Right ventricle myocardium superior (tissue), 1 donor: ENCODE measurements around the gene PTPRE. TPM values are rescaled to one million over a fixed set of nuclear protein-coding genes. Genes with fewer than 3 reads are reported as not detected.
A peak's percentile ranks its signal among the peaks of the same experiment; 100 is the strongest.

Experiments used
- ATAC-seq: fragments of 200-7000 bp; cut with Tn5 transposase; one replicate; pipeline ENCODE4 v1.9.1; 2020; ENCODE audit warnings: mild to moderate bottlenecking; ENCODE audit not compliant: poor library complexity
- DNase-seq: peaks from one replicate; pipeline ENCODE4 v3.0.0-alpha.2; 2020
- intact Hi-C: fragments of 100-400 bp; cut with DNase I; formaldehyde crosslinking; loops from one replicate; pipeline ENCODE4 v1.11.2; 2022
- total RNA-seq: library from RNA; stranded (reverse); fragmentation: NEBNext Ultra II Directional; extraction: Animal tissue kit (Norgen Biotek cat#: 25700); gene quantifications from one replicate; pipeline ENCODE4 v1.2.1, GENCODE V29; 2021
- donor health status: DM: no; HTN: yes; CAD: no; lungs with severe emphysema.

PTPRE gene
- total RNA-seq, 1 donor from 2014 or later: 16.0 TPM

DNA sequence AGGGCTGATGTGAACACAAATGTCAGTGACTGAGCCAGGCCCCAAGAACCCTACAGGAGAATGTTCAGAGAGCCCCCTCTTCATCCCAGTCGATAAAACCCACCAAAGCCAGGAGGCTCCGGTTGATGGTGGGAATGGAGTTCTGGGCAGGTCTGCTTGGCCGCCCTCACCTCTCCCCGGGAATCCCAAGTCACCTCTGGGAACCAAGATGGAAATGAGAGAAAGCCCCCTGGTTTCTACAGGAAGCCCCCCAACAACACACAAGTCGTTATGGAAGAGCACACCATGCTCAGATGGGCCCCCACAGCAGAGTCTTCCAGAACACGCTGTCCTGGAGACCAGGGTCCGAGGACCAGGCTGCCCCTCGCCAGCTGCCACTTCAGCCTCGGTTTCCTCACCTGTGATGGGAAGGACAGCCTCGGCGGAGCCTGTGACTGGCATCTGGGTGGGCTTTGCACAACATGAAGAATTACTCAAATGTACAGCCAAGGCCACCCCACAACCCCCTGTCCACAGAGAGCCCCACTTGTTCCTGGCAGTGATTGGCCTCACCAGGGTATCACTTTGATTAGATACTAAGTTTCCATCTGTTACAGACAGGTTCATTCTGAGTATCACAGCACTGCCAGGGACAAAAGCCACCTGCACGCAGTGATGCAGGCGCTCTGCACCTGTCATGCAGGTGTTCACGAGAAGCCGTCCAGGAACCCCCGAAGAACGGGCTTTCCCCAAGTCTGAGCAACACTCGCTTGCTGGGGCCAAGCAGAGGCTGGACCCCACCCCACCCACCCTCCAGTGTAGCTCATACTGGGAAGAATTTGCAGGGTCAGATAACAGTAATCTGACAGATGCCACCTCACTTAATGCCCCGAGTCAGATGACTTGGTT lies 161.7 kb downstream of the PTPRE start:
- no peak for DNase-seq
- ATAC-seq: no peak
- intact Hi-C loops: loop anchor here (2.0 kb wide), 1 partner anchor 162 kb away; the partner anchor contains the start of gene PTPRE

DNA sequence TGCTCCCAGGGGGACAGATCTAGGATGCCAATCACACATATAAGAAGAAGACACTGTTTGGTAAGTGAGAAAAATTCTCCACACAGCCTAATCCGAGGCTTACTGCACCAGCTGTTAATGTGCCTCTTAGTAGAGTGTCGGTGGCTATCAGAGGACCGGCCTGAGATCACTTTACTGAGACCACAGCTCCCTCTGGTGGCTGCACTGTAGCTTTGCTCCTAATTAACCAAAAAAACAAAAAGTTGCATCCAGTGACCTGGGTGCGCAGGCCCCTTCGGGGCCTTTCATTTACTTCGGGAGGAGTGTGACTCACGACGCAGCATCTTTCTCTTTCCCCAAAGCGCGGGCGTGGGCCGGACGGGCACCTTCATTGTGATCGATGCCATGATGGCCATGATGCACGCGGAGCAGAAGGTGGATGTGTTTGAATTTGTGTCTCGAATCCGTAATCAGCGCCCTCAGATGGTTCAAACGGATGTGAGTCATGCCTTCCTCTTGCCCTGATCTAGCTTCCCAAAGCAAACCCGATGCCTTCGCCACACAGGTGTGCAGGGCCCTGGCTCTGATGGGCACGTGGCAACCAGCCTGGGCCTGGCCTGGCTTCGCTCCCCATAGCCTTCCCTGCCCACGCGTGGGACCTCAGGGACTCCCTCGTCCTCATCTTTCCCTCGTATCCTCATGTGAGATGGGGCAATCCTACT lies 162.6 kb downstream of the PTPRE start:
- ATAC-seq (peak; percentile 79), DNase-seq (peak; percentile 71)
- intact Hi-C loops: loop anchor here (2.0 to 5.0 kb wide), 2 partner anchors 32 to 163 kb away; partner anchors contain the start of gene PTPRE

DNA sequence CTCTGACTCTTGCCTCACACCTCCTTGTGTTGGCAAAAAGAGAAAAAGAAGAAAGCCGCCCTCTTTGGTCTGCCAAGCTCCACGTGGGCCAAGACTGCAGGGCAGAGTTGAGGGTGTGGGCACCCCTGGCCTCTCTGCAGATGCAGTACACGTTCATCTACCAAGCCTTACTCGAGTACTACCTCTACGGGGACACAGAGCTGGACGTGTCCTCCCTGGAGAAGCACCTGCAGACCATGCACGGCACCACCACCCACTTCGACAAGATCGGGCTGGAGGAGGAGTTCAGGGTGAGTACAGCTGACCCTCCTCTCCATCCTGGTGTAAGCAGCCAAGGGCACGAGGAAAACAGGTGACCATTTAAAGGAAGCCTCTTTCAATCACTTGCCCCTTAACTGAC lies 163.3 kb downstream of the PTPRE start:
- no peak for ATAC-seq
- intact Hi-C loops: loop anchor here (5.0 kb wide), 1 partner anchor 33 kb away; no protein-coding TSS in a partner anchor
- DNase-seq: no peak

DNA sequence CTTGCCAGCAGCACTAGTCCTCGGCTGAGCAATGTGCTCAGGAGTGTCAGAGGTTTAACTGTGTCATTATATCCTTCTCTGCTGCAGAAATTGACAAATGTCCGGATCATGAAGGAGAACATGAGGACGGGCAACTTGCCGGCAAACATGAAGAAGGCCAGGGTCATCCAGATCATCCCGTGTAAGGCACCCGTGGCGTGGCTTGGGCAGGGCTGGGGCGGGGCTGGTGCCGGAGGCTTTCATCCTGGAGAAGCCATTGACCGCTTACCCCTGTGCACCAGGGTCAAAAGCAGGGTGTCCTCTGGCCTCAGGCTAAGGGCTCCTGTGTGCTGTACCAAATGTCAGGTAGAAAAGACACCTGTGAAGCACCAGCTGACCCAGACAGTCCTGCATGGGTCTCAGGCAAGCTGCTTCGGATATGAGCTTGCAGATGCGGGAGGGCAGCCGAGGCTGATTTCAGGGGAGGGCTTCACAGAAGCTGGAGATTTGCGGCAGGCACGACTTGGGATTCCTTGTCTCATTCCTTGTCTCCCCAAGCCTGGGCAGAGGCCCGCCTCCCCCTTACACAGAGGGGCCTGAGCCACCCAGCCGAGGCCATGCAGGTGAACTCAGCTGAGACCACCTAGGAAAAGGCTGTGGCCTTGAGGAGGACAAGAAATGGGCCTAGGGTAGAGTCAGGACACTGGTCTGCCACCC lies 164.0 kb downstream of the PTPRE start:
- intact Hi-C loops: loop anchor here (5.0 kb wide), 1 partner anchor 34 kb away; no protein-coding TSS in a partner anchor
- ATAC-seq (no peak), DNase-seq (no peak)

DNA sequence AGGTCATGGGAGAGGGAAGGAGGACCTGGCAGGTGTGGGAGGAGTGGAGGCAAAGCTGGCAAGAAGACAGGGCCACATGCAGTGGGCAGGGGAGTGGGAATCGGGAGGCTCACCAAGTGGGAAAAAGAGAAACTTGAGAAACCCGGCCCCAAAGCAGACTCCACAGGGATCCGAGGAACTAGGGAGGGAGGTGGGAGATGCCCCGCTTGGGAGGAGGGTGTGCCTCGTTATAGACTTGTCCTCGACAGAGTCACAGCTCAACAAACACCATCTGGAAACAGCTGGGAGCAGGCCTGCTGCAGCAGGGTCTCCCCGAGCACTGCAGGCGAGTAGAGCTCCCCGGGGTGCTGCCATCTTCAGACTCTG lies 164.5 kb downstream of the PTPRE start:
- no peak for DNase-seq
- no peak for ATAC-seq
- intact Hi-C loops: loop anchor here (5.0 kb wide), 1 partner anchor 34 kb away; no protein-coding TSS in a partner anchor

DNA sequence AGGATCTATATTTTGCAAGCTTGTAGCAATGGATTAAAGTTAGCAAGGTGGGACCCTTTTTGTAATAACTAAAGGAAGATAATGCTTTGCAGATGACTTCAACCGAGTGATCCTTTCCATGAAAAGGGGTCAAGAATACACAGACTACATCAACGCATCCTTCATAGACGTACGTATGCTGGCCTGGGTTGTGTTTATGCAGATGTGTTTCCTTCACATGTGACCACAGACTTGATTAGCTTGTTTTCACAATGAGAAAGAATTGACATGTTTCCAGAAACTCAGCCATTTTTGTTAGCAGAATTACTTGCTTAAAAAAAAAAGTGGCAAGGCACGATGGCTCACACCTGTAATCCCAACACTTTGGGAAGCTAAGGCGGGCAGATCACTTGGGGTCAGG lies 165.1 kb downstream of the PTPRE start:
- intact Hi-C loops: loop anchor here (5.0 kb wide), 1 partner anchor 35 kb away; no protein-coding TSS in a partner anchor
- no peak for DNase-seq
- ATAC-seq: no peak

DNA sequence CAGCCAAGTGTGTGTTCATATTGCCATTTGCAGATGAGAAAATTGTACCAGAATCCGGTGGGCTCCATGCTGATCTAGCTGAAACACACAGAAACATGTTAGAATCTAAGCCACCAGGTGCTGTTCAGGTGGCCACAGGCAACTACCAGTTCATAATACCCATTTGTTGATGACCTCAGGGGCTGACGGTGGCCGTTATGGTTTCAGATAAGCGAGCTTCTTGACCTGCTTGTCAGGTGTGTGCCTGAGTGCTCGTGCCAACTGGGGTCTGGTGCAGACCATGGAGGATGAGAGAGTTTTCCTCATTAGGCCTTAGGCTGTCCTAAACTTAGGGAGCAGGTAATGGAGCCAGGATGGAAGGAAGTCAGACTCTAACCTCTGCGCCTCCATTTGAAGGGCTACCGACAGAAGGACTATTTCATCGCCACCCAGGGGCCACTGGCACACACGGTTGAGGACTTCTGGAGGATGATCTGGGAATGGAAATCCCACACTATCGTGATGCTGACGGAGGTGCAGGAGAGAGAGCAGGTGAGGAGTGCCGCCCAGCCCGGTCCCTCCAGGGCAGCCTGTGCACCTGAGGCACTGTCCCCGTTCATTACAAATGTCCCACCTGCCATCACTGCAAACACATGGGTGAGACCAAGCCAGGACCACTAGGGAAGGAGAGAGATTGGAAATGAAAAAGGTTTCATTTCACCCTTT lies 166.2 kb downstream of the PTPRE start:
- DNase-seq (no peak), ATAC-seq (no peak)
- intact Hi-C loops: loop anchor here (5.0 kb wide), 1 partner anchor 36 kb away; no protein-coding TSS in a partner anchor

DNA sequence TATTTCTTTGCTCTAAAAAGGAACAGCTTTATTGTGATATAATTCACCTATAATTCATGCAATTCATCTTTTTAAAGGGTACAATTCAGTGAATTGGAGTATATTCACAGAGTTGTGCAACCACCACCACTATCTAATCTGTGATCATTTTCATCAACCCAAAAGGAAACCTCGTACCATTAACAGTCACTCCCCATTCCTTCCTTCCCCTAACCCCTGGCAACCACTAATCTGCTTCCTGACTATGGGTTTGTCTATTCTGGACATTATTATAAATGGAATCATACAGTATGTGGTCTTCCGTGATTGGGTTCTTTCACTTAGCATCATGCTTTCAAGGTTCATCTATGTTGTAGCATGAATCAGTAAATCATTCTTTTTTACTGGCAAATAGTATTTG lies 167.0 kb downstream of the PTPRE start:
- intact Hi-C loops: loop anchor here (5.0 kb wide), 1 partner anchor 37 kb away; no protein-coding TSS in a partner anchor
- ATAC-seq (no peak), DNase-seq (no peak)

DNA sequence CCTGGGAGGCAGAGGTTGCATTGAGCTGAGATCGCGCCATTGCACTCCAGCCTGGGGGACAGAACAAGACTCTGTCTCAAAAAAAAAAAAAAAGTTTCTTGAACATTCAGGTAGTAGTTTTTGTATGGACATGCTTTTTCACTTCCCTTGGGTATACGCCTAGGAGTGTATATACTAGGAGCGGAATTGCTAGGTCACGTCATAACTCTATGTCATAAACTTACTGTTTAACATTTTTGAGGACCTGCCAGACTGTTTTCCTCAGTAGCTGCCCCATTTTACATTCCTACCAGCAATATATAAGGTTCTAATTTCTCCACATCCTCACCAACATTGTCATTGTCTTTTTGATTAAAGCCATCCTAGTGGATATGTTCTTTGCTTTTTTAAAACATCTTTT lies 167.7 kb downstream of the PTPRE start:
- intact Hi-C loops: loop anchor here (5.0 kb wide), 1 partner anchor 37 kb away; no protein-coding TSS in a partner anchor
- no peak for DNase-seq
- ATAC-seq: no peak

DNA sequence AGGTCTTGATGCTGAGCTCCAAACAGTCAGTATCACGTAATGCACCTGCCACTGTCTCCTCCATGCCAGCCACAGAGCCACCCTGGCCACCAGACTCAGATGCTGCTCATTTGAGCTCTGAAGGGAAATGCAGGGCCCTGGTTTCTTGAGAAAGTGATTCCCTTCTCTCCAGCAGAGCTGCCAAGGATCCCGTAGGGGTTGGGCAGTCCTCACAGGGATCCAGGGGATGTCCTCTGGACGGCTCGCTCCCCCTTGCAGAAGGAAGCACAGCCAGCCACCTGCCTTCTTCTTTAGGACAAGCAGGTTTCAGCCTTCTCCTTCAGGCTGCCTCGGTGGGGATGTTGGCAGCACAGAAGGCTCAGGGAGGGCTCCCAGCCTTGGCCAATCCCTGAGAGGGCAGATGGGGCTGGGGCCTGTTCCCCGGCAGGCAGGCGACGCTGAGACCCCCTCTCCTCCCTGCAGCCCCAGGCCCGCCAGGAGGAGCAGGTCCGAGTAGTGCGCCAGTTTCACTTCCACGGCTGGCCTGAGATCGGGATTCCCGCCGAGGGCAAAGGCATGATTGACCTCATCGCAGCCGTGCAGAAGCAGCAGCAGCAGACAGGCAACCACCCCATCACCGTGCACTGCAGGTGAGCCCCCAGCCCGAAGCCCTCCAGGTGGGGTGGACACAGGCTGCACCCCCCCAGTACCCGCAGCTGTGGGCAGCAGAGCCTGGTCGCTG lies 170.4 kb downstream of the PTPRE start:
- intact Hi-C loops: no loop called here
- DNase-seq (no peak), ATAC-seq (no peak)

DNA sequence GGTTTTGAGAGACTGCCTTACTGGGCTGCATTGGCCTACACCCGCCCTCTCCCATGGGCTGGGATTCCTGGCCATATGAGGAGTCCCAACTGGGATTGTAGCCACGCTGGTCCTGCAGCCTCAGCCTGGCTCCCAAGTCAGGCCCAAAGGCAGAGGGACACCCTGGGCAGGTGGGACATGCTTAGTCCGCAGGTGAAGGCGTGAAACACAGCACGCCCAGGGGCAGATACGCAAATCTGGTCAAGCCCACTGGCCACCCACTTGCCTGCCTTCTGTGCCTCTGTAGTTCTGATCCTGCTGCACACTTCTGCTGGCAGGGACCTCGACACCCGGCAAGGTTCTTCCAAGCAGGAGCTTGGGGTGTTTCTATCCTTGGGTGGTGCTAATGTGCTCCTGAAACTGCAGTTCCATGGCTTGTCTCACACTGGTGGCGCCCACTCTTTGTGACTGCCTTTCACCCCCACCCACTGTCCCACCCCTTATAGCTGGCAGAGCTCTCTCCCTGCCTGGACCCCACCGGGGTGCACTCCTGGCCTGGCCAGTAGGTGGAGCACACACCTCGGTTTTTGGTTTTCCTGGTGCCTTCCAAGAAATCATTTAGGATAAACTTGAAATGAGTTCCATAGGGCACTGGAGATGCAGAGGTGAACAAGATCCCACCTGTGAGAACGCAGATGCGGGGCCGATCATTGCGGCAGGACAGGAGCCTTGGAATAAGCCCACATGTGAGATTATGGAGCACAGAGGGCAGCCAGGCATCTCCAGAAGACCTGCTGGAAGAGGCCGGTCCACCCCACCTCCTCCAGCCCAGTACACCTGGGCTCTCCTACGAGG lies 171.4 kb downstream of the PTPRE start:
- DNase-seq (no peak), ATAC-seq (peak; percentile 65)
- intact Hi-C loops: no loop called here

DNA sequence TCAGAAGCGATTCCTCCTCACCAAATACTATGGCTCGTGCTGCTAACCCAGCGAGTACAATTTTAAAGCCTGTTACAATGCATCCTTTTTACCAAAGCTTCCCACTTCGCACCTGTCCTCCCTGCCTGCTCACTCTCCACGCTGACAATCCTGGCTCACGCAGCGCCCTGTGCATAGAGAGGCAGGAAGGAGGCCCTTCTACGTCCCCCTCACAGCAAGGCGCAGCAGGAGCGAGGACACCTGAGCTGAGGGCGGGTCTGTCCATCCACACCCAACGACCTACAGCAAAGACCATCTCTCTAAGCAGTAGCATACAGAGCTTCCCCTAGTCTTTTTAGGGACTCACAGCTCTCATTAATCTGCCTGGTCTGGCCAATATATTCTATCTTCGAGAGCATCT lies 173.3 kb downstream of the PTPRE start:
- intact Hi-C loops: no loop called here
- no peak for ATAC-seq
- DNase-seq: no peak

DNA sequence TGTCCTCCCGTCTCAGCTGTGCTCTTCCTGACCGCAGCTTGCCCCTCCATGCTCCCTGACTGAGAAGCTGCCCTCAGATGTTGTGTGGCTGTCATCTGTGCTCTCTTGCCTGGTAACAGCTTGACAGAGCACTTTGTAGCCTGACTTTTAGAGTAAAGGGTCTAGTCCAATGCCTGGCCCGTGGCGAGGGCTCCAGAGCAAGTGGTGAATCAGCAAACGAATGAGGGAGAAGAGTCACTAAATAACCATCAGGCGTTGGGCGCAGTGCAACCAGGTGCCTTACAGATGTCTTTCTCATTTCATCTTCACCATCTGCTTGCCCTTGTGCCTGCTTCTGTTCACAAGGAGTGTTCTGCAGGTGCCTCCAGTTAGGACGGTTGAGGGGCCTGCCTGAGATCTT lies 173.7 kb downstream of the PTPRE start:
- intact Hi-C loops: no loop called here
- DNase-seq: no peak
- no peak for ATAC-seq

DNA sequence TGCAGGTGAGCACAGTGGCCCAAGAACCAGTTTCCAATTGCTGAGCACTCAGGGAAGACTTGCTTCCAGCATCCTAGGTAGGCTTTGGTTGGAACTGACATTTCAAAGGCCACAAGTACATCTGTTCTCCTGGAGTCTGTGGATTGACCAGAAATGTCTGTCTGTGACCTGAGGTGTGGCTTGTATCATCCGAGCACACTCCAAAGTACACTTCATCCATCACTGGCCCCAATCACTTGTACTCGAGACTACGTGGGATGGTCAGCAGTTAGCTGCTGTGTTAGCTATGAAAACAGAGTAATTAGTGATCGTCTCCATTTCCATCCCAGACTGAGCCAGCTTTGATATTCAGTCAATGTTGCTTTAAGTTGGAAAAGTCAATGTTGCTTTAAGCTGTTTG lies 174.3 kb downstream of the PTPRE start:
- intact Hi-C loops: no loop called here
- ATAC-seq (no peak), DNase-seq (no peak)

DNA sequence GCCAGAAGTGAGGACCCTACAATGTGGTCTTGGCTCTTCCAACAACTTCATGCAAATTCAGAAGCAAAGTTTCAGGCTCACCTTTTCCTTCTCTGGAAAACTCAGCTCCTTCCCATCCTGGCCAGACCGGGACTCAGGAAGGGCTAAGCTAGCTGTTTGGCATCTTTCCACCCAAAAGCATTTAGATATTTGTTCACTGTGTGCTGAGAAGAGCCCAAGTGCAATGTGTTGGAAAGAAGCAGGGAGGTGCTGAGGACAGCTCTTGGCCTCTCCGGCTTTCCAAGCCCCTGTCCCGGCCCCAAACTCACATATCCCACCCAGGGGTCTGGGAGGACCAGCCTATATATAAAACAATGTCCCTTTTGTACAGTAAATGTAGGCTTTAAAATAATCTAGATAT lies 174.8 kb downstream of the PTPRE start:
- DNase-seq (no peak), ATAC-seq (no peak)
- intact Hi-C loops: no loop called here

DNA sequence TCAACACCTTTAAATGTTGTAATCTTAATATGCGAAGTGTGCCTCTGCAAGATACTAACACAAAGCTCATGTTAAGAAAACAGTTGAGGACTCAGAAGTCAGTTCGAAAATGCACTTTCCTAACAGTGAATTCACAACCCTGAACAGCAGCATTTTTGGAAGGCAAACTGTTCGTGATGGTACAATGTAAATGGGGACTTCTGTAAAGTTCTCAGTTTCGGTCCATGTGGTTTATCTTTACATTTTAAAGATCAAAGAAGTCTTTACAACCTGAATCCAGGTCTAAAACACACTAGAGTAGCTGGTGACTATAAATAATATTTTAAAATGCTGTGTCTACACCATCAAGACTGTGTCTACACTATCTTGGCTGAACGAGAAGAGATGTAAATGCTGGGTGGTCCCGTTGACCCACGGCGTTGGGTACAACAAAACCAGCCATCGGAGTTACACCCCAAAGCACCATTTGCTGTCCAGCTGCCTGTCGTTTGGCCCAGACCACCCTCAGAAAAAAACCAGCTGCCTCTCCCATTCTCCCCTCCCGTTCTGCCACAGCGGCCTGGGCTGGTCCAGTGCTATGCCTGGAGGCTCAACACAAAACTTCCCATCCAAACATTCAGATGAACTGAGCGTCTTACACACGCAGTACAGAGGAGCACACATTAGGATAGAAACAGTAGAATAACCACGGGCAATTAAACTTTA lies 176.4 kb downstream of the PTPRE start:
- ATAC-seq (no peak), DNase-seq (no peak)
- intact Hi-C loops: no loop called here
